PC-3 (cell line): Measurements from ENCODE around the gene ZBTB7C.

ENCODE experiments used
- EZH2phosphoT487 ChIP-seq: fragments of 300-600 bp; sonication (generic); IDR thresholded peaks from 2 replicates; pipeline ENCODE4 v1.6.1; 2018; ENCODE audit warnings: mild to moderate bottlenecking, antibody characterized with exemption, low read length, borderline replicate concordance
- TF ChIP-seq, protein P1 (sequence below): fragments of 300-600 bp; sonication (generic); conservative IDR thresholded peaks from 2 replicates; pipeline ENCODE4 v1.5.1; 2017; ENCODE audit warnings: antibody characterized with exemption, low read depth, mild to moderate bottlenecking, low read length

DNA sequence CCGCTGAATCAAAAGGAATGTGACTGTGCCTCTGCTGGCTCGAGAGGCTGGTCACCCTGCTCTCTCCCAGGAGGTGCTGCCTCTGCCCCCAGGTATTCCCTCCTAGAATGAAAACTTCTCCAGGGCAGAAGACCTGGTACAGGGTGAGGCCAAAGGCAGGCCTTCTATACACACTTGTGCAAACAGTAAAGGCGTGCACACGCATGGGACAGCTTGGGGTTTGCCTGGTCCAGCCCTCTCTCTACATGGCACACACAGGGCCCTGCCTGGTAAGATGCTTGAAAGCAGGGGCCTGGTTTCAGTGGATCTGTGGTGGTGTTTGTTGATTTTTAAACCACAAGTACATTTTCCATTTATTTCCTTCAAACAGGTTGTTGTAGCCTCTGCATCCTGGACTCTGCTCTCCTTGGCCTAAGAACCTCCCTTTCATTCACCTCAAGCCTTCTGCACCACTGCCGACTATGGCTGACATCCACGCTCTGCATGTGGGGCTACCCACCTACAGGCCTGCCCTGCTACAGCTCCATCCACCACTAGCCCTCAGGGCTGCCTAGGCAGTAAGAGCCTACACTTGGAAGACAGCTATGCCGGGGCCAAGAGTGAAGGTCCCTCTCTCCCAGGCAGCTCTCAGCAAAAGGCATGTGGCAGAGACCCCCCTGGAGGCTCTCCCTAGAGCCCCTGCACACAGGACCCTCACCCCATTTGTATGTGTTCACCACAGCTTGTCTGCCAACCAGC, 190.7 kb downstream of the ZBTB7C start:
- TF ChIP-seq, protein P1, sequence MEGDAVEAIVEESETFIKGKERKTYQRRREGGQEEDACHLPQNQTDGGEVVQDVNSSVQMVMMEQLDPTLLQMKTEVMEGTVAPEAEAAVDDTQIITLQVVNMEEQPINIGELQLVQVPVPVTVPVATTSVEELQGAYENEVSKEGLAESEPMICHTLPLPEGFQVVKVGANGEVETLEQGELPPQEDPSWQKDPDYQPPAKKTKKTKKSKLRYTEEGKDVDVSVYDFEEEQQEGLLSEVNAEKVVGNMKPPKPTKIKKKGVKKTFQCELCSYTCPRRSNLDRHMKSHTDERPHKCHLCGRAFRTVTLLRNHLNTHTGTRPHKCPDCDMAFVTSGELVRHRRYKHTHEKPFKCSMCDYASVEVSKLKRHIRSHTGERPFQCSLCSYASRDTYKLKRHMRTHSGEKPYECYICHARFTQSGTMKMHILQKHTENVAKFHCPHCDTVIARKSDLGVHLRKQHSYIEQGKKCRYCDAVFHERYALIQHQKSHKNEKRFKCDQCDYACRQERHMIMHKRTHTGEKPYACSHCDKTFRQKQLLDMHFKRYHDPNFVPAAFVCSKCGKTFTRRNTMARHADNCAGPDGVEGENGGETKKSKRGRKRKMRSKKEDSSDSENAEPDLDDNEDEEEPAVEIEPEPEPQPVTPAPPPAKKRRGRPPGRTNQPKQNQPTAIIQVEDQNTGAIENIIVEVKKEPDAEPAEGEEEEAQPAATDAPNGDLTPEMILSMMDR = no peak
- TF ChIP-seq EZH2phosphoT487 = no peak
